HCT116 (cell line): Measurements from ENCODE around the gene RAB40C.

Experiments
- EZH2 ChIP-seq: fragments of 200-600 bp; sonication (generic); IDR thresholded peaks from 2 replicates; pipeline ENCODE4 v1.6.1; 2017; ENCODE audit warnings: antibody characterized with exemption, mixed run types
- EZH2phosphoT487 ChIP-seq: fragments of 200-600 bp; IDR thresholded peaks from 2 replicates; pipeline ENCODE4 v1.6.1; 2018; ENCODE audit warnings: antibody characterized with exemption, borderline replicate concordance
- JUND ChIP-seq: IDR thresholded peaks from 2 replicates; pipeline ENCODE4 v1.6.1; 2012
- POLR2A ChIP-seq: IDR thresholded peaks from 2 replicates; pipeline ENCODE4 v1.7.0; 2011; ENCODE audit warnings: borderline replicate concordance; ENCODE audit not compliant: insufficient read depth, insufficient read length; ENCODE audit errors: extremely low read depth
- POLR2AphosphoS5 ChIP-seq: IDR thresholded peaks from 2 replicates; pipeline ENCODE4 v1.6.1; 2011; ENCODE audit warnings: mild to moderate bottlenecking, low read depth, low read length, moderate library complexity
- RAD21 ChIP-seq: IDR thresholded peaks from 2 replicates; pipeline ENCODE4 v1.6.1; 2012; ENCODE audit warnings: low read depth, mild to moderate bottlenecking
- TF ChIP-seq, protein P1 (sequence below), 3 experiments: fragments of 200-600 bp in 1 of 3; sonication (generic) in 1 of 3; IDR thresholded peaks in 2 of 3; conservative IDR thresholded peaks in 1 of 3; 2 replicates each; pipeline ENCODE4 v1.5.1; 2012 to 2017; ENCODE audit warnings: low read depth in 2 of 3, low read length in 2 of 3, antibody characterized with exemption in 1 of 3, borderline replicate concordance in 1 of 3, control low read depth in 1 of 3, mild to moderate bottlenecking in 1 of 3, mixed read lengths in 1 of 3, mixed run types in 1 of 3, moderate library complexity in 1 of 3; ENCODE audit not compliant: insufficient read depth in 1 of 3

DNA sequence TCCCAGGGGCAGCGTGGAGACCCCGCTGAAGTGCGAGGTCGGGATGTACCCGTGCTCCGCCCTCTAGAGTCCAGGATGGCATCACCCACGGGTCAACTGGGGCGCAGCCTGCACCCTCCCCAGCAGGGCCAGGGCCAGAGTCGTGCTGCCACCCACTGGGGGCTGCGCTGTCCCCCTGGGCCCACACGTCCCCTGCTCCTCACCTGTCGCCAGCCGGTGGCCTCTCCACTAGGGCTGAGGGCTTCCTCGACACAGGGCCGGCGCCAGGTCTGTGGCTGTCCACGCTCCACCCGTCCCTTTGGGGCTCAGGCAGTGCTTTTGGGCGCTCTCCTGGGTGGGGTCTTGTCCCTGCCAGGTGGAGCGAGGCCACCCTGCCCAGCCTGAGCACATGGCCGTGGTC lies 41.3 kb upstream of the RAB40C start:
- no peak for TF ChIP-seq JUND
- TF ChIP-seq, protein P1, sequence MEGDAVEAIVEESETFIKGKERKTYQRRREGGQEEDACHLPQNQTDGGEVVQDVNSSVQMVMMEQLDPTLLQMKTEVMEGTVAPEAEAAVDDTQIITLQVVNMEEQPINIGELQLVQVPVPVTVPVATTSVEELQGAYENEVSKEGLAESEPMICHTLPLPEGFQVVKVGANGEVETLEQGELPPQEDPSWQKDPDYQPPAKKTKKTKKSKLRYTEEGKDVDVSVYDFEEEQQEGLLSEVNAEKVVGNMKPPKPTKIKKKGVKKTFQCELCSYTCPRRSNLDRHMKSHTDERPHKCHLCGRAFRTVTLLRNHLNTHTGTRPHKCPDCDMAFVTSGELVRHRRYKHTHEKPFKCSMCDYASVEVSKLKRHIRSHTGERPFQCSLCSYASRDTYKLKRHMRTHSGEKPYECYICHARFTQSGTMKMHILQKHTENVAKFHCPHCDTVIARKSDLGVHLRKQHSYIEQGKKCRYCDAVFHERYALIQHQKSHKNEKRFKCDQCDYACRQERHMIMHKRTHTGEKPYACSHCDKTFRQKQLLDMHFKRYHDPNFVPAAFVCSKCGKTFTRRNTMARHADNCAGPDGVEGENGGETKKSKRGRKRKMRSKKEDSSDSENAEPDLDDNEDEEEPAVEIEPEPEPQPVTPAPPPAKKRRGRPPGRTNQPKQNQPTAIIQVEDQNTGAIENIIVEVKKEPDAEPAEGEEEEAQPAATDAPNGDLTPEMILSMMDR (IDR thresholded peaks at IDR 0.05 in 2 of 3, conservative IDR thresholded peaks at IDR 0.05 in 1 of 3; ENCODE audit: borderline replicate concordance in 1 of 3, insufficient read depth in 1 of 3, low read depth in 2 of 3, low read length in 2 of 3): no peak
- no peak for TF ChIP-seq POLR2AphosphoS5
- no peak for TF ChIP-seq POLR2A
- no peak for TF ChIP-seq RAD21
- TF ChIP-seq EZH2phosphoT487: no peak
- no peak for TF ChIP-seq EZH2
